Skin epidermis (tissue), 12 donors: ENCODE measurements around the gene RNF130.
A peak's percentile ranks its signal among the peaks of the same experiment; 100 is the strongest.
"Not testable (repeated sequence)": the region's sequence is repeated elsewhere in the genome, so short reads cannot be mapped to it uniquely, and the experiment has no call there.

Experiments used
- H3K27ac ChIP-seq, 21 experiments: fragments of 200-600 bp; sonication (generic) in 11 of 21; one replicate each; pipeline ENCODE4 v1.5.0; 2020; ENCODE audit warnings: mild to moderate bottlenecking in 3 of 21, inconsistent platforms in 2 of 21, moderate library complexity in 2 of 21
- H3K4me3 ChIP-seq, 7 experiments: fragments of 200-600 bp; sonication (generic) in 2 of 7; one replicate each; pipeline ENCODE4 v1.5.0; 2020; ENCODE audit warnings: inconsistent platforms in 2 of 7, mild to moderate bottlenecking in 2 of 7, moderate library complexity in 1 of 7

Gene RNF130

GRCh38 chr5:179994583-179995323 is 76.8 kb downstream of the RNF130 start:
- no peak overlapping the region for H3K4me3 ChIP-seq
- H3K27ac ChIP-seq, result no peak overlapping the region

GRCh38 chr5:179992855-179993254 is 78.7 kb downstream of the RNF130 start:
- not testable (repeated sequence) for H3K27ac ChIP-seq, H3K4me3 ChIP-seq

- no peak overlapping the region for H3K27ac ChIP-seq
- no peak overlapping the region for H3K4me3 ChIP-seq
These were observed 80.5 kb downstream of the RNF130 start for GRCh38 chr5:179991106-179991505.

- not testable (repeated sequence) for H3K27ac ChIP-seq, H3K4me3 ChIP-seq
These were observed 81.0 kb downstream of the RNF130 start for GRCh38 chr5:179990525-179990924.

GRCh38 chr5:179986328-179986727 is 85.2 kb downstream of the RNF130 start:
- no peak overlapping the region for H3K4me3 ChIP-seq
- no peak overlapping the region for H3K27ac ChIP-seq

- no peak overlapping the region for H3K4me3 ChIP-seq
- H3K27ac ChIP-seq, result no peak overlapping the region
These were observed 89.9 kb downstream of the RNF130 start for GRCh38 chr5:179981636-179982035.

GRCh38 chr5:179980767-179981166 is 90.8 kb downstream of the RNF130 start:
- Histone ChIP-seq H3K27ac (no peak overlapping the region), H3K4me3 (no peak overlapping the region)

- no peak overlapping the region for H3K4me3 ChIP-seq
- no peak overlapping the region for H3K27ac ChIP-seq
These were observed 92.8 kb downstream of the RNF130 start for GRCh38 chr5:179978792-179979191.

GRCh38 chr5:179975713-179976134 is 95.8 kb downstream of the RNF130 start:
- no peak overlapping the region for H3K4me3 ChIP-seq
- no peak overlapping the region for H3K27ac ChIP-seq

- H3K4me3 ChIP-seq, result no peak overlapping the region
- no peak overlapping the region for H3K27ac ChIP-seq
These were observed 96.4 kb downstream of the RNF130 start for GRCh38 chr5:179974946-179975712.

- Histone ChIP-seq H3K4me3 (no peak overlapping the region), H3K27ac (no peak overlapping the region)
These were observed 97.2 kb downstream of the RNF130 start for GRCh38 chr5:179974246-179974945.

GRCh38 chr5:179973391-179973790 is 98.2 kb downstream of the RNF130 start:
- no peak overlapping the region for H3K27ac ChIP-seq
- H3K4me3 ChIP-seq, result no peak overlapping the region

- H3K4me3 ChIP-seq, result no peak overlapping the region
- H3K27ac ChIP-seq, result no peak overlapping the region
These were observed 102.4 kb downstream of the RNF130 start for GRCh38 chr5:179969110-179969509.

- no peak overlapping the region for H3K27ac ChIP-seq
- no peak overlapping the region for H3K4me3 ChIP-seq
These were observed 104.1 kb downstream of the RNF130 start for GRCh38 chr5:179967489-179967888.

- no peak overlapping the region for H3K27ac ChIP-seq
- H3K4me3 ChIP-seq, result no peak overlapping the region
These were observed 107.5 kb downstream of the RNF130 start for GRCh38 chr5:179964015-179964414.

GRCh38 chr5:179963375-179963774 is 108.2 kb downstream of the RNF130 start:
- Histone ChIP-seq H3K4me3 (no peak overlapping the region), H3K27ac (no peak overlapping the region)

- no peak overlapping the region for H3K27ac ChIP-seq
- H3K4me3 ChIP-seq, result no peak overlapping the region
These were observed 111.2 kb downstream of the RNF130 start for GRCh38 chr5:179960204-179960831.

GRCh38 chr5:179959641-179960040 is 111.9 kb downstream of the RNF130 start:
- no peak overlapping the region for H3K4me3 ChIP-seq
- no peak overlapping the region for H3K27ac ChIP-seq

- H3K27ac ChIP-seq, H3K4me3 ChIP-seq: not testable (repeated sequence)
These were observed 112.4 kb downstream of the RNF130 start for GRCh38 chr5:179959118-179959517.

- H3K4me3 ChIP-seq, result no peak overlapping the region
- peak overlapping the region in 1 of 21 experiments; percentile 0 for H3K27ac ChIP-seq
These were observed 115.9 kb downstream of the RNF130 start for GRCh38 chr5:179955630-179956029.
